Measurements from ENCODE around the gene SLIT3. TPM values are rescaled to one million over a fixed set of nuclear protein-coding genes. Genes with fewer than 3 reads are reported as not detected.
"Not testable (repeated sequence)": the region's sequence is repeated elsewhere in the genome, so short reads cannot be mapped to it uniquely, and the experiment has no call there.

The SLIT3 gene
- total and polyA plus RNA-seq, 4 donors: 4.6 to 48.5 (median 19.8) TPM

GRCh38 chr5:169213479-169213878 lies 87.5 kb downstream of the SLIT3 start:
- no peak for DNase-seq
- ATAC-seq (ENCODE audit: insufficient read depth, low FRiP score): no peak
- Histone ChIP-seq H3K4me1 (ENCODE audit: control insufficient read depth in 5 of 5, insufficient read depth in 5 of 5, low read length in 5 of 5) (no peaks in the 10 kb centered on the region), H3K27ac (ENCODE audit: low read depth in 1 of 2, low read length in 1 of 2) (no peak overlapping the region), H3K4me3 (no peak overlapping the region), H3K9ac (ENCODE audit: insufficient read depth in 1 of 2, low read length in 2 of 2) (no peak overlapping the region), H3K36me3 (ENCODE audit: control insufficient read depth in 4 of 4, insufficient read depth in 4 of 4, low read length in 4 of 4) (peaks cover 0 to 2% (median 0%) of the 10 kb centered on the region in 4 donors), H3K27me3 (ENCODE audit: control insufficient read depth in 3 of 3, insufficient read depth in 3 of 3, low read length in 2 of 3) (no peaks in the 10 kb centered on the region), H3K9me3 (ENCODE audit: control insufficient read depth in 4 of 4, insufficient read depth in 3 of 4, low read length in 3 of 4) (no peaks in the 10 kb centered on the region)
- TF ChIP-seq, protein P1, sequence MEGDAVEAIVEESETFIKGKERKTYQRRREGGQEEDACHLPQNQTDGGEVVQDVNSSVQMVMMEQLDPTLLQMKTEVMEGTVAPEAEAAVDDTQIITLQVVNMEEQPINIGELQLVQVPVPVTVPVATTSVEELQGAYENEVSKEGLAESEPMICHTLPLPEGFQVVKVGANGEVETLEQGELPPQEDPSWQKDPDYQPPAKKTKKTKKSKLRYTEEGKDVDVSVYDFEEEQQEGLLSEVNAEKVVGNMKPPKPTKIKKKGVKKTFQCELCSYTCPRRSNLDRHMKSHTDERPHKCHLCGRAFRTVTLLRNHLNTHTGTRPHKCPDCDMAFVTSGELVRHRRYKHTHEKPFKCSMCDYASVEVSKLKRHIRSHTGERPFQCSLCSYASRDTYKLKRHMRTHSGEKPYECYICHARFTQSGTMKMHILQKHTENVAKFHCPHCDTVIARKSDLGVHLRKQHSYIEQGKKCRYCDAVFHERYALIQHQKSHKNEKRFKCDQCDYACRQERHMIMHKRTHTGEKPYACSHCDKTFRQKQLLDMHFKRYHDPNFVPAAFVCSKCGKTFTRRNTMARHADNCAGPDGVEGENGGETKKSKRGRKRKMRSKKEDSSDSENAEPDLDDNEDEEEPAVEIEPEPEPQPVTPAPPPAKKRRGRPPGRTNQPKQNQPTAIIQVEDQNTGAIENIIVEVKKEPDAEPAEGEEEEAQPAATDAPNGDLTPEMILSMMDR (IDR thresholded peaks at IDR 0.05; ENCODE audit: control extremely low read depth, extremely low read depth): no peak

- not testable (repeated sequence) for H3K27ac ChIP-seq (ENCODE audit: low read depth in 1 of 2, low read length in 1 of 2); H3K9me3 ChIP-seq (ENCODE audit: control insufficient read depth in 4 of 4, insufficient read depth in 3 of 4, low read length in 3 of 4); H3K4me1 ChIP-seq (ENCODE audit: control insufficient read depth in 5 of 5, insufficient read depth in 5 of 5, low read length in 5 of 5); H3K27me3 ChIP-seq (ENCODE audit: control insufficient read depth in 3 of 3, insufficient read depth in 3 of 3, low read length in 2 of 3); ATAC-seq (ENCODE audit: insufficient read depth, low FRiP score); DNase-seq; H3K9ac ChIP-seq (ENCODE audit: insufficient read depth in 1 of 2, low read length in 2 of 2); H3K36me3 ChIP-seq (ENCODE audit: control insufficient read depth in 4 of 4, insufficient read depth in 4 of 4, low read length in 4 of 4); H3K4me3 ChIP-seq
- WGBS, 2 donors: 96% methylated on average over 3 of the region's 3 CpGs
Measured at GRCh38 chr5:169211761-169212160, 89.2 kb downstream of the SLIT3 start.

GRCh38 chr5:169204788-169205400 lies 96.0 kb downstream of the SLIT3 start:
- Histone ChIP-seq H3K4me3 (no peak overlapping the region), H3K9ac (ENCODE audit: insufficient read depth in 1 of 2, low read length in 2 of 2) (no peak overlapping the region), H3K4me1 (ENCODE audit: control insufficient read depth in 5 of 5, insufficient read depth in 5 of 5, low read length in 5 of 5) (peaks cover 0 to 4% (median 2%) of the 10 kb centered on the region in 5 donors), H3K9me3 (ENCODE audit: control insufficient read depth in 4 of 4, insufficient read depth in 3 of 4, low read length in 3 of 4) (peaks cover 0 to 11% (median 3%) of the 10 kb centered on the region in 4 donors), H3K27me3 (ENCODE audit: control insufficient read depth in 3 of 3, insufficient read depth in 3 of 3, low read length in 2 of 3) (no peaks in the 10 kb centered on the region), H3K36me3 (ENCODE audit: control insufficient read depth in 4 of 4, insufficient read depth in 4 of 4, low read length in 4 of 4) (peaks cover 0 to 4% (median 0%) of the 10 kb centered on the region in 4 donors), H3K27ac (ENCODE audit: low read depth in 1 of 2, low read length in 1 of 2) (no peak overlapping the region)
- TF ChIP-seq, protein P1 (IDR thresholded peaks at IDR 0.05; ENCODE audit: control extremely low read depth, extremely low read depth): no peak
- WGBS, 2 donors: 77 to 83% methylated on average over 8 of the region's 8 CpGs
- ATAC-seq (ENCODE audit: insufficient read depth, low FRiP score) (no peak), DNase-seq (no peak)

DNA sequence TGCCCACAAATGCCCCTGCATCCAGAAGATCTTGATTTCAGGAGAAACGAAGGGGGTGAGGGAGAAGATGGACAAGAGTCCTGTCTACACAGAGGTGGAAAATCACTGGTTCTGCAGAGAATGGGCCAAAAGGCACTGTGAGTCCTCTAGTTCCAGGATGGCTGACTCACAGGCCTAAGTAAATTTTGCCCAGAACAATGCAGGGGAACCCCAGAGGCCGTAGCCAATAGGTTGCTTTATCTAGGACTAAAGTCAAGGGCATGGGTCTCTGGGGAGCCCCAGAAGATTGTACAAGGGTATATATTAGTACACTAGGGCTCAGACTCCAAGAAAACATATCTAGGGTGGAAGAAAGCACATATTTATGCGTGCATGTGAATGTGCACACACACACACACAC lies 98.0 kb downstream of the SLIT3 start:
- H3K9ac ChIP-seq (ENCODE audit: insufficient read depth in 1 of 2, low read length in 2 of 2): no peak overlapping the region
- ATAC-seq (ENCODE audit: insufficient read depth, low FRiP score): no peak
- no peaks in the 10 kb centered on the region for H3K27me3 ChIP-seq (ENCODE audit: control insufficient read depth in 3 of 3, insufficient read depth in 3 of 3, low read length in 2 of 3)
- H3K4me1 ChIP-seq (ENCODE audit: control insufficient read depth in 5 of 5, insufficient read depth in 5 of 5, low read length in 5 of 5): peaks cover 0 to 4% (median 2%) of the 10 kb centered on the region in 5 donors
- H3K9me3 ChIP-seq (ENCODE audit: control insufficient read depth in 4 of 4, insufficient read depth in 3 of 4, low read length in 3 of 4): peaks cover 0 to 7% (median 3%) of the 10 kb centered on the region in 4 donors
- no peak overlapping the region for H3K4me3 ChIP-seq
- no peak for DNase-seq
- TF ChIP-seq, protein P1 (IDR thresholded peaks at IDR 0.05; ENCODE audit: control extremely low read depth, extremely low read depth): no peak
- WGBS, 2 donors: 68 to 88% methylated on average over 3 of the region's 3 CpGs
- H3K36me3 ChIP-seq (ENCODE audit: control insufficient read depth in 4 of 4, insufficient read depth in 4 of 4, low read length in 4 of 4): peaks cover 0 to 4% (median 0%) of the 10 kb centered on the region in 4 donors
- H3K27ac ChIP-seq (ENCODE audit: low read depth in 1 of 2, low read length in 1 of 2): no peak overlapping the region
